Ovary (tissue), 9 donors: ENCODE measurements around the gene ZNF70. TPM values are rescaled to one million over a fixed set of nuclear protein-coding genes. Genes with fewer than 3 reads are reported as not detected.
A peak's percentile ranks its signal among the peaks of the same experiment; 100 is the strongest.

Source experiments
- DNase-seq, 5 donors: peaks; one replicate each; pipeline ENCODE4 v3.0.0-alpha.2; 2019 to 2020
- H3K27ac ChIP-seq, 2 donors: fragments of 200-600 bp; one replicate each; pipeline versions ENCODE4 v1.5.1 to v1.8.0; 2019 to 2022
- H3K27me3 ChIP-seq: fragments of 200-600 bp; one replicate; pipeline ENCODE4 v1.8.0; 2022
- H3K36me3 ChIP-seq: fragments of 200-600 bp; sonication (generic); one replicate; pipeline ENCODE4 v1.5.1; 2019
- H3K4me1 ChIP-seq: one replicate; pipeline ENCODE4 v1.8.1; 2013; ENCODE audit warnings: mild to moderate bottlenecking, moderate library complexity; ENCODE audit not compliant: insufficient read depth
- H3K4me3 ChIP-seq: fragments of 200-600 bp; sonication (generic); one replicate; pipeline ENCODE4 v1.5.1; 2017
- H3K9me3 ChIP-seq, 2 donors: fragments of 200-600 bp in 1 of 2; sonication (generic) in 1 of 2; one replicate each; pipeline versions ENCODE4 v1.5.1 to v1.8.1; 2013 to 2019; ENCODE audit warnings: mild to moderate bottlenecking in 1 of 2, moderate library complexity in 1 of 2
- EP300 ChIP-seq: sonication (generic); formaldehyde crosslinking; IDR thresholded peaks from one replicate; pipeline ENCODE4 v1.6.1; 2017; ENCODE audit warnings: antibody characterized with exemption
- POLR2A ChIP-seq: fragments of 450-650 bp; IDR thresholded peaks from one replicate; pipeline ENCODE4 v1.6.1; 2017; ENCODE audit warnings: antibody characterized with exemption, mild to moderate bottlenecking, moderate library complexity
- WGBS, 3 donors: extraction: QIAGEN DNeasy Blood & Tissue Kit in 1 of 3; methylation state at CpG; one replicate each; pipeline versions ENCODE4 v1.1.5 to v1.1.7; 2013 to 2017; 5-methylcytosine and 5-hydroxymethylcytosine counted together
- intact Hi-C, 4 donors: fragments of 100-400 bp; cut with DNase I; formaldehyde crosslinking; loops; one replicate each; pipeline versions ENCODE4 v1.11.0 to v1.15.1; 2022 to 2023
- polyA plus RNA-seq, 2 donors: library from polyadenylated mRNA; stranded (reverse); fragments of 200-250 nt in 1 of 2; fragments of 350-450 nt in 1 of 2; fragmentation: Illumina TruSeq in 1 of 2; extraction: RNeasy Lipid Tissue Mini Kit (QIAGEN cat#74804) in 1 of 2; gene quantifications; one replicate each; pipeline ENCODE4 v1.2.3, GENCODE V29; 2013 to 2014
- total RNA-seq, 7 donors: library from RNA; depleted of rRNA in 2 of 7; stranded (reverse); fragments of >200 nt in 2 of 7; fragmentation: NEBNext Ultra II Directional in 3 of 7; extraction: Animal tissue kit (Norgen Biotek cat#: 25700) in 3 of 7; gene quantifications; one replicate each; pipeline versions ENCODE4 v1.1.0 to v1.2.4, GENCODE V29; 2016 to 2023
- TF ChIP-seq, protein P1 (sequence below), 3 donors: fragments of 450-650 bp in 2 of 3; fragments of 200-600 bp in 1 of 3; IDR thresholded peaks; one replicate each; pipeline versions ENCODE4 v1.5.1 to v1.8.0; 2016 to 2022; ENCODE audit warnings: antibody characterized with exemption in 3 of 3, mild to moderate bottlenecking in 1 of 3
- donor health status: DM: no; HTN: no; CAD: no; lungs with moderate emphysema.
- donor health status: DM: no; HTN: no; CAD: no.
- donor health status: Bipolar disorder and iron deficiency.
- donor health status: DM: yes; HTN: yes; CAD: no.
- donor health status: DM: no; HTN: no; CAD: no.
- donor health status: DM: yes; HTN: yes; CAD: no.

Gene ZNF70
- total and polyA plus RNA-seq, 9 donors, result 3.8 to 21.6 (median 16.1) TPM

DNA sequence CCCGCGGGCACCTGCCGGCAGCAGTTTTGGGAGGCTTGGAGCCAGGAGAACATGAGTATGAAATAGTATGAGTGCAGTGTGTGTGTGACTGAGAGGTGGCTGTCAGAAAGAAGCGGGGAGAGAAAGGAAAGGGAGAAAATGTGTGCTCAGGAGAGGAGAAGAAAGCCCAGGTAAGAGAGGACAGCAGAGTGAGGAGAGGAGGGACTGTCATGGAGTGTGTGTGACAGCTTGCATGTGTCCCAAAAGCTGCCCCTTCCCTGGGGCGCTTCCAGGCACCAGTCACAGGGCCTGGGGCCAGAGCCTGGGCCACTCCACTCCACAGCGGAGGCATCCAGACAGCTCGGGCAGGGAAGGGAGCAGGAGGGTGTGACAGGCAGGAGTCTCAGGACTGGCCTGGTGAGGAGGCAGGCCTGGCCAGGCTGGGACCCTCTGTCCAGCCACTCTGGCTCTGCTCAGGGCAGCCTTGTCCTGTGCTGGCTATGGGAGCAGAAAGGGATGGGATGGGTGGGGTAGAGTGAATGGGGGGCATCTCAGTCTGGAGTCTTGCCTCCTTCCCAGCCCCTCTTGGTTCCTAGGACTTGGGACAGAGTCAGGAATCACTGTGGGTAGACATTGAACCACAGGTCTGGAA lies 22.7 kb upstream of the ZNF70 start:
- 50 to 58% (median 56%) methylated on average over 7 of the region's 7 CpGs for WGBS, 3 donors
- no peaks in the 10 kb centered on the region for H3K27me3 ChIP-seq
- H3K27ac ChIP-seq, result no peak overlapping the region
- peak overlapping the region; percentile 42 for H3K4me3 ChIP-seq
- H3K36me3 ChIP-seq, result no peaks in the 10 kb centered on the region
- no peaks in the 10 kb centered on the region for H3K9me3 ChIP-seq
- DNase-seq, result no peak
- TF ChIP-seq EP300 (no peak), POLR2A (no peak)
- TF ChIP-seq, protein P1, sequence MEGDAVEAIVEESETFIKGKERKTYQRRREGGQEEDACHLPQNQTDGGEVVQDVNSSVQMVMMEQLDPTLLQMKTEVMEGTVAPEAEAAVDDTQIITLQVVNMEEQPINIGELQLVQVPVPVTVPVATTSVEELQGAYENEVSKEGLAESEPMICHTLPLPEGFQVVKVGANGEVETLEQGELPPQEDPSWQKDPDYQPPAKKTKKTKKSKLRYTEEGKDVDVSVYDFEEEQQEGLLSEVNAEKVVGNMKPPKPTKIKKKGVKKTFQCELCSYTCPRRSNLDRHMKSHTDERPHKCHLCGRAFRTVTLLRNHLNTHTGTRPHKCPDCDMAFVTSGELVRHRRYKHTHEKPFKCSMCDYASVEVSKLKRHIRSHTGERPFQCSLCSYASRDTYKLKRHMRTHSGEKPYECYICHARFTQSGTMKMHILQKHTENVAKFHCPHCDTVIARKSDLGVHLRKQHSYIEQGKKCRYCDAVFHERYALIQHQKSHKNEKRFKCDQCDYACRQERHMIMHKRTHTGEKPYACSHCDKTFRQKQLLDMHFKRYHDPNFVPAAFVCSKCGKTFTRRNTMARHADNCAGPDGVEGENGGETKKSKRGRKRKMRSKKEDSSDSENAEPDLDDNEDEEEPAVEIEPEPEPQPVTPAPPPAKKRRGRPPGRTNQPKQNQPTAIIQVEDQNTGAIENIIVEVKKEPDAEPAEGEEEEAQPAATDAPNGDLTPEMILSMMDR (IDR thresholded peaks at IDR 0.05), result no peak
- intact Hi-C loops, result no loop called here
- H3K4me1 ChIP-seq, result peaks cover 13% of the 10 kb centered on the region

DNA sequence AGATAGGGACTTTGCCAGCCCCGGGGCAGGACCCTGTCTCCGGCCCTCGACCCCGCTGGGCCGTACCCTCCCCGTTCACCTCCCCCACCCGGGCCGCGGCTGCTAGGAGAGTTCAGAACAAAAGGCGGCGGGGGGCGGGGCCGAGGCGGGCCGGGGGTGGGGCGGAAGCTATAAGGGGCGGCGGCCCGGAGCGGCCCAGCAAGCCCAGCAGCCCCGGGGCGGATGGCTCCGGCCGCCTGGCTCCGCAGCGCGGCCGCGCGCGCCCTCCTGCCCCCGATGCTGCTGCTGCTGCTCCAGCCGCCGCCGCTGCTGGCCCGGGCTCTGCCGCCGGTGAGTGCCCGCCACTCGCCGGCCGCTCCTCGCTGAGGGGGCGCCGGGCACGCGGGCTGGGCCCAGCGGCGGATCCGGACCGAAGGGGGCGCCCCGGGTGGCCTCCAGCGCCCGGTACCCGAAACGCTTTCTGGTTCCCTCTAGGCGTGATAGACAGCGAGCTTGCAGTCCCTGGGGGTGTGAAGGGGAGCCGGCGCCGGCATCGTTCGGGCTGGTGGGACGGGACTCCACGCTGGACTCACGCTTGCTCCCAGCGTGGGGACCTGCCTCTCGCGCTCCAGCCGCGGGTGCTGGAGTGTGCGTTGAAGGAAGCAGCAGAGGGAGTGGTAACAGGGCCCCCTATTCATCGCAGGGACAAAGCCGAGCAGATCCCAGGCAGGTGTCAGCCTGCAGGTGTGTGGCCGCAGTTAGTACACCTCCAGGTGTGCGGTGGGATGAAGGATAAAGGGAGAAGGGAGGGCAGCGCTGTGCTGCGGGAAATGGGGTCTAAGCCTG lies 21.9 kb upstream of the ZNF70 start, which contains the start of gene MMP11:
Gene MMP11 (plus strand): TSS at position 201 of the 825 bp plus-strand sequence. CDS start 22 bp downstream, at position 223.
- Histone ChIP-seq H3K4me1 (peaks cover 16% of the 10 kb centered on the region), H3K36me3 (no peaks in the 10 kb centered on the region), H3K4me3 (peak within 1 kb of the TSS; percentile 42), H3K27me3 (no peaks in the 10 kb centered on the region), H3K9me3 (no peaks in the 10 kb centered on the region), H3K27ac (peak within 1 kb of the TSS in 1 of 2 donors; percentile 23)
- peak; percentile 58 to 79 (median 67) for DNase-seq
- WGBS, 3 donors, result 2 to 10% (median 3%) methylated on average over 29 to 79 of the region's 79 CpGs
- intact Hi-C loops, result no loop called here
- TF ChIP-seq, protein P1 (IDR thresholded peaks at IDR 0.05), result no peak
- no peak for TF ChIP-seq POLR2A
- TF ChIP-seq EP300, result no peak

DNA sequence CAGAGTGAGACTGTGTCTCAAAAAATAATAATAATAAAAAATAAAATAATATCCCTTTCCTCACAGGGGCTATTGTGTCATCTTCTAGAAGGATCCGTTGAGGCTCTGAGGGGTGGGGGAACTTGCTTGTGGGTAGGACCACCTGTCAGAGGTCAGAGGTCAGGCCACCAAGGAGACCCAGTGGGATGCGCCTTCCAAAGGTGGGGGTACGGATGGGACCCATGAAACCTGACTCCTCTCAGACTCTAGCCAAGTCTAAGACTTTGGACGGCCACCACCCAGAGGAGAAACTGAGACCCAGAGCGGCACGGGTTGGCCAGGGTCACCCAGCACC lies 21.4 kb upstream of the ZNF70 start:
- 4 to 13% (median 7%) methylated on average over 6 of the region's 6 CpGs for WGBS, 3 donors
- Histone ChIP-seq H3K27me3 (no peaks in the 10 kb centered on the region), H3K4me3 (peak overlapping the region; percentile 42), H3K4me1 (peaks cover 16% of the 10 kb centered on the region), H3K27ac (peak overlapping the region in 1 of 2 donors; percentile 23), H3K9me3 (no peaks in the 10 kb centered on the region), H3K36me3 (no peaks in the 10 kb centered on the region)
- intact Hi-C loops, result no loop called here
- TF ChIP-seq POLR2A (no peak), EP300 (no peak)
- TF ChIP-seq, protein P1 (IDR thresholded peaks at IDR 0.05), result no peak
- no peak for DNase-seq

DNA sequence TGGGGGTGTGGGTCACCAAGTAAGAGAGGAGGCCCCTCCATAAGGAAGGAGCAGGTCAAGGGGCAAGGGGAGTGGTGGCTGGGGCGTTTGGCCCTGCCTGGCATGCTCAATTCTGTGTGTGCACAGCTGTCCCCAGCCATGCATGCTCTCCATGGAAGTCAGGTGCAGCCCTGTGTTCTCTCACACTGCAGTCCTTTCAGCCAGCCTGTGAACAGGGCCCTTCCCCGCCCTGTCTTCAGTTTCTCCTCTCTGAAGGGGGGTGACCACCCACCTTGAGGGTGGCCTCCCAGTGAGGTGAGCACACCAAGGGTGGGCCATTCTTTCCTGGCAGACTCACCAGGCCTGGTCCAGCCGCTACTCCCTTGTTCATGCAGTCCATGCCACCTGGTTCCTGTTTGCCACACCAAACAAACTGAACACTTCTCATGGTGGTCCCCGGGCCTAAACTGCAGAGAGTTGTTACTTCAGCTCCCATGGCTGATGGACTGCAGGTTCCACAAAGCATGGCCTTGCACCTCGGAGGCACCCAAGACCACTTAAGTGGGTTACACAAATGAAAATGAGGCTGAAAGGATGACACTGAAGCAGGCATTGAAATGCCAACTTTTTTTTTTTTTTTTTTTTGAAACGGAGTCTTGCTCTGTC lies 18.5 kb upstream of the ZNF70 start:
- peaks cover 13% of the 10 kb centered on the region for H3K4me1 ChIP-seq
- WGBS, 3 donors, result 72 to 86% (median 79%) methylated on average over 6 of the region's 6 CpGs
- intact Hi-C loops, result loop anchor here (5.0 kb wide), 1 partner anchor 78 kb away; no protein-coding TSS in a partner anchor

More for the DNA sequence above, 18.5 kb upstream of the ZNF70 start:
- H3K27me3 ChIP-seq, result no peaks in the 10 kb centered on the region
- H3K4me3 ChIP-seq, result no peak overlapping the region
- DNase-seq, result peak in 1 of 5 donors; percentile 33
- no peaks in the 10 kb centered on the region for H3K9me3 ChIP-seq
- H3K27ac ChIP-seq, result no peak overlapping the region
- H3K36me3 ChIP-seq, result no peaks in the 10 kb centered on the region
- TF ChIP-seq EP300, result no peak
- TF ChIP-seq, protein P1 (IDR thresholded peaks at IDR 0.05), result no peak
- TF ChIP-seq POLR2A, result no peak
